ENCODE measurements around the gene MAP4.

DNA sequence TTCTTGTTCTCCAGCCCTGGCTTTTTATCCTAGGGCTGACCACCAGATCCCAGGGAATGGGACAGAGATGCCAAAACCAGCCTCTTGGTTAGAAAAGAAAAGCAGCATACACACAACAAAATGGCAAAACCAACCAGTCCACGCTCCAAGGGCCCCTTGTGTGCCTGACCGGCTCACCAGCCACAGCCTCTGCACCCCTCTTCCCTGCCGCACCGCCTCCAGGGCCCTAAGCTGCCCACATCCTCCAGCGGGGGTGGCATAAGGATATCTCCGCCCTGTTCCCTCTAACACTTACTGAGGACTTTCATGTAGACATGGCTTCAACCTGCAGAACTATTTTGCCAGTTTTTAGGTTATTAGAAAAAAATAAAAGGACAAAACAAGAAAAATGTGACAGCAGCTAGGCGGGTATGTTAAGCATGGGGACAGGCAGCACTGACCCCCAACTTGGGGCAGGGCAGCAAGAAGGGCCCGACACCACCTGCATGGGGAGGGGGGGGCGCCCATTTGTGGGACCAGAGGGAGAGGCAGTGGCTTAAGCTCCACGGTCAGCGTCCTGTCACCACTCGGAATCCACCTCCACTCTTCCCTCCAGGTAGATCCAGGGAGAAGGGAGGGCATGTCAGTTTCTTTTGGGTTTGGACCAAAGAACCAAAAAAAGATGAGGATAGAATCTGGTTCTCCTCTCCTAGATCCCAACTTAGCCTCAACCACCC, 164.2 kb downstream of the MAP4 start:
- TF ChIP-seq SUZ12 (IDR thresholded peaks at IDR 0.05; ENCODE audit: extremely low read depth, insufficient read depth, insufficient read length) (no peak), YY1 (IDR thresholded peaks at IDR 0.05; ENCODE audit: insufficient read depth, insufficient read length) (no peak)

All from NT2/D1 (cell line).